GM18508 (cell line): Measurements from ENCODE around the gene RBM20.
"Not testable (repeated sequence)": the region's sequence is repeated elsewhere in the genome, so short reads cannot be mapped to it uniquely, and the experiment has no call there.

Source experiments
- ATAC-seq: cut with Tn5 transposase; IDR thresholded peaks from one replicate; pipeline ENCODE4 v1.9.1; 2021; ENCODE audit warnings: moderate number of reproducible peaks; ENCODE audit not compliant: insufficient read depth, unreplicated experiment

The RBM20 gene

GRCh38 chr10:110643653-110644597 lies at the start of gene RBM20:
RBM20 (plus strand) TSS chr10:110644336; CDS start chr10:110644455, 119 bp downstream.
- no peak for ATAC-seq

DNA sequence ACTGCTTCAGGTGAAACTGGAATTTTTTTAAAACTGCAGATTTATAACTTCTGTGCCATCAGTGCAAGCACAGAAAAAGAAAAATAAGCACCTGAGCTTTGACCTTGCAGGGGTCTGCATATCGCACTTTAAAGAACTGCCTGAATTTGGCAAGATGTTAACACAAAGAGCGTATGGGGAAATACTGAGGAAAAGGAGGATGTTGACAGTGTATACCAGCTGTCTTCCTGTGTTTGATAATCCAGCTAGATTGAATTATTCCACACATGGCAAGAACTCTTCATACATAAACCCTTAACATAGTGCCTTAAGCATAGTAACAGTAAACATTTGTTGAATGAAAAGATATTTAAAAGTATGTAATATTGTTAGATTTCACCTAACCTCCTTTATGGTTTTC lies 46.7 kb upstream of the RBM20 start:
- no peak for ATAC-seq

GRCh38 chr10:110600487-110601101 lies 43.5 kb upstream of the RBM20 start:
- no peak for ATAC-seq

DNA sequence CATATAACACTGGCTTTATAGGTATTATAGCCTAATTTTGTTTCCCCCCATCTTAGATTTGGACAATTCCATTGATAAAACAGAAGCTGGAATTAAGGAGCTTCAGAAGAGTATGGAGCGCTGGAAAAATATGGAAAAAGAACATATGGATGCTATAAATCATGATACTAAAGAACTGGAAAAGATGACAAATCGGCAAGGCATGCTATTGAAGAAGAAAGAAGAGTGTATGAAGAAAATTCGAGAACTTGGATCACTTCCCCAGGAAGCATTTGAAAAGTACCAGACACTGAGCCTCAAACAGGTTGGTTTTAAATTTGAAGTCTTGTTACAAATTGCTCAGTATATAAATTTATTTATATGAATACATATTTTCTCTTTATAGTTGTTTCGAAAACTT lies 42.6 kb upstream of the RBM20 start:
- ATAC-seq = no peak

DNA sequence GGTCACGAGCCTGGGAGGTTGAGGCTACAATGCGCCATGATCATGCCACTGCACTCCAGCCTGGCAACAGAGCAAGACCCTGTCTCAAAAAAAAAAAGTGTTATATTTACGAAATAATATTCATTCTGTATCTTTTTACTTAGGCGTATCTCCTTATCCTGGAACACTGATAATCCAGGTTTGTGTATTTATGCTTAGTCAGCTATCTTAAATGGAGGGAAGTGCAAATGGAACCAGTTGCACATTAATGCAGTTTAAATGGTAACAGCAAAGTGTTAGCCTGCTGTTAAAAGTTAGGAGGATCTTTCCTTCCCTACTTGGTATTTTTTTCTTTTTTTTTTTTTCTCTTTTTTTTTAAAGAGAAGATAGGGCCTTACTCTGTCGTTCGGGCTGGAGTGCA lies 36.0 kb upstream of the RBM20 start:
- ATAC-seq = no peak

DNA sequence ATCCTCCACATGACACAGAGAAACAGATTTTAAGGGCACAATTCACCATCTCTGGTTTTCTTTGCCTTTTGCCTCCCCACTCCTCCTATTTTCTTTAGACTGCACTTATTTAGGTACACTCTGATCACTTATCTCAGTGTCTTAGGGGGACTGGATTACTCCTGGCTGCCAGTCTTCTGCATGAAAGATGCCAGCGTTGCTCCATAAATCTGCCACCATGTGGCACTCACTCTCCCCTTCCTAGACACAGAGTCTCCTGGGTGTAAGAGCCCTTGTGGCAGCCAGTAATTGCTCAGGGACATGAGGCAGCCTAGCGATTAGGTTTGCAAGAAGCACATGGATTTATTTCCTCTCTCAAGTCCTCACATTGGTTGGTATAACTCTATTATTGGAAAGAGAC lies 34.5 kb upstream of the RBM20 start:
- ATAC-seq = no peak

DNA sequence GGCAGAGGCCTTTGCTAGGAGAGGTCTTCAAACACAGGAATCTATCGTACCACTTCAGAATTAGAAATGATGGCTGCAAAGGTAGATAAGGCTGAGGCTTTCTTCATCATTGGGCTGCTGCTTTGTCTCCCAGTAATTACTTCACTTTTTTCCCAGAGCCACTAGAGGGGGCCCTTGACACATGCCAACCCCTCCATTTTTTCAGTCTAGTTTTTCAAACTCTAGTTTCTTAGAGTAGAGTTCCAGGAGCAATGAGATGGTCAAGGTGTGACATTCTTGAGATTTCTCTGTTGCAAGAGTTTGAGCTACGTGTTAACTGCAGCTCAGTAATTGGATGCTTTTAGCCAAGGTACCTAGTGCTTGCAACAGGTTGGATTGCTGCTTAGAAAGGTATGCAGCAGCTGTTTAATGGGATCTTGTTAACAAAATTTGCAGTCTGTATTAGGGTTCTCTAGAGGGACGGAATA lies 33.8 kb upstream of the RBM20 start:
- ATAC-seq = no peak

- not testable (repeated sequence) for ATAC-seq
Measured at GRCh38 chr10:110610781-110611180, 33.4 kb upstream of the RBM20 start.

GRCh38 chr10:110612087-110612486 lies 32.0 kb upstream of the RBM20 start:
- peak; percentile 38 for ATAC-seq

GRCh38 chr10:110612629-110613028 lies 31.5 kb upstream of the RBM20 start:
- ATAC-seq = no peak

- no peak for ATAC-seq
Measured at GRCh38 chr10:110613341-110613995, 30.7 kb upstream of the RBM20 start.

DNA sequence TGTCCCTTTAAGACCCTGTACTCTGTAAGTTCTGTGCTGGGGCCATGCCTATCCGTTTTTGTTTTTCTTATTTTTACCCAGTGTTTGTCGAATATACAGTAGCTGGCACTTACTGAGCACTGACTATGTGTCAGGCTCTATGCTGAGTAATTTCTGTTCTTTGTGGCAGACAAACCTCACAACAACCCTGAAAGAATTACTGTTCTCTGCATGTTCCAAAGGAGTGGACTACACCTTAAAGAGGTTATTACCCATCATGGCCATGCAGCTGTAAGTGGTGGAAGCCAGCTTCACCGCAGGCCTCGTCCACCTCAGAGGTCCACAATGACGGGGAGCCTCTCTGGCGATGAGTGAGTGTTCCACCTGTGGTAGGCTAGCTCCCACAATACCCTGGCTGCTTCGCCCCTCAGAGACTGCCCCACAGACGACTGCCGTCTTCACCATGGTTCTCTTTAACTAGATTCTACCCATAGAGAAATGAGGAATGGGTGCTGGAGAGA lies 30.1 kb upstream of the RBM20 start:
- ATAC-seq = peak; percentile 37

GRCh38 chr10:110615057-110615747 lies 28.9 kb upstream of the RBM20 start:
- ATAC-seq = no peak

- ATAC-seq = no peak
Measured at GRCh38 chr10:110616493-110617033, 27.6 kb upstream of the RBM20 start.

DNA sequence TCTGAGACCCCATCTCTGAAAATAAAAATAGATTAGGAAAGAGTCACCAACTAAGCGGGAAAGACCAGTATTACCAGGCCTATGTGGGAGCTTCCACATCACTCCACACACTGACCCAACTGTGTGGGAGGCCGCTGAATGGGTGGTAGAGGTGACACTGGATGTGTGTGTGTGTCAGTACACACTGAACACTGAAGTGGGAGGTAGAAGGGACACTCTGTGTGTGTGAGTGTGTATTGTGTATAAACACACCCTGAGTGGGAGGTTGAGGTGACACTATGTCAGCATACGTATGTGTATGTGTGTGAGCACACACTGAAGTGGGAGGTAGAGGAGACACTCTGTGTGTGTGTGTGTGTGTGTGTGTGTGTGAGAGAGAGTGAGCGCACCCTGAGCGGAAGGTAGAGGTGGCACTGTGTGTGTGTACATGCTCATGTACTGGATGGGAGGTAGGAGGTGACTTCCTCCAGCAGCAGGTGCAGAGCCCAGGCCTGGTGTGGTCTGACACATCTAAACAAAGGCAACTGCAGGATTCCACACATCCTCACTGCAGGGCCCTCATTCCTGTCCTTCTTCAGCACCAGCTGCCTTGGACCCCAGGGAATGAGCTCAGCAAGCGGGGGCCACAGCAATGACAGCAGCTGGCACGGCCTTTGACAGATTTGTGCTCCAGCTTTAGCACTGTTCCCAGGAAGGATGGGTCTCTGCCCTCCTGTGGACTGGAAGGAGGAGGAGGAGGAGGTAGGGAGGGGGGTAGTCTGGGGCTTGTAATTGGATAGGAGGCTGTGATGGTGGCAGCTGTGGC lies 26.5 kb upstream of the RBM20 start:
- no peak for ATAC-seq

- ATAC-seq = no peak
Measured at GRCh38 chr10:110618230-110618610, 25.9 kb upstream of the RBM20 start.

DNA sequence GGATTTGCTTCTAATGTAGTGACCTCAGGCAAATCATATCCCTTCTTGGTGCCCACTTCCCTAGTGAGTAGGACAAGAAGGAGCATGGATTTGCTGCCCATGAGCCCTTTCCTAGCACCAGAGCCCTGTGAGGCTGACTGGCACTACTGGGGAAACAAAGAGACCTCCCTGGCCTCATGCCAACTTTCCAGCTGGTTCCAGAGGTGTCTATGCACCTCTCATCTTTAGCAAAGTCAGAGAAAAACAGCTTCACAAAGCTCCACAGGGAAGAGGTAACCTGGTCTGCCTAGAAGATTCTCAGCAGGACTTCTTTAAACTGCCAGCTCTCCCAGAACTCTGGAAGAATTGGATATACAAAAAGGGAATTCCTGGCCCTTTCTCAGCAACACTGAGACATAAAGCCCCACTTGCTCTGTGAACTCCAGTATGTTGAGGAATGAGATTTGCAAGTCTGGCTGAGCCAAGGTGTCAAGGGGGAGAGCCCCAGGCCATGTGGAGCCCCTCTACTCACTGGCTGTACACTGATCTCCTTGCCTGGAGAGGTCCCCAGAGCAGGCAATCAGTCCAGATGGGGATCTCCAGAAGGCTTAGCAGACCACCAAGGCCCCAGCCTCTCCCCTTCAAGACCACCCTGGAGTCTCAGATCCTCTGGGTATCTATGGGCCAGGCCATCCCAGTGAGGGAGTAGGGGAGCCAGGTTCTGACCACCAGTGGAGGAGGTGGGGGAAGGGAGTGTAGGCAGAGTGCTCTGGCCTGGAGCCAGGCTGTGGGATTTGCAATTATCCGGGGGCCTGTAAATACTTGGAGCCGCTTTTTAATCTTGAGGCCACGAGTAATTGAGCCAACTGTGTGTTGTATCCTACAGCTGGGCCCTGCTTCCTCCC lies 24.4 kb upstream of the RBM20 start:
- no peak for ATAC-seq

DNA sequence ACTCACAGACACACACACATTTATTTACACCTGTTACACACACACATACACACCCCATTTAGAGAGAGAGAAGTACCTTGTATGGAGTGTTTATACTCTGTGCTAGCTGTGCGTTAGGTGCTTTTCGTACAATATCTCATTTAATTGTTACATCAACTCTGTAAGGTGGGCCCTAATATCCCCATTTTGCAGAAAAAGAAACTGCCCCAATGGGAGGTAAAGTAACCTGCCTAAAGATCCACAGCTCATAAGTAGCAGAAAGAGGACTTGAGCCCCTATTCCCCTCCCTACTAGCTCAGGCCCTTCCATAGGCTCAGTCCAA lies 23.8 kb upstream of the RBM20 start:
- ATAC-seq = no peak
